HT-29 (cell line): ENCODE data around the gene UVSSA. TPM values are rescaled to one million over a fixed set of nuclear protein-coding genes. Genes with fewer than 3 reads are reported as not detected.
"Not testable (repeated sequence)": the region's sequence is repeated elsewhere in the genome, so short reads cannot be mapped to it uniquely, and the experiment has no call there.

Experiments used
- DNase-seq: peaks from one replicate; pipeline ENCODE4 v3.0.0-alpha.2; 2015; ENCODE audit warnings: low spot score
- total RNA-seq: library from RNA; depleted of rRNA; stranded (reverse); fragments of >200 nt; shearing (Covaris generic); gene quantifications from 2 replicates; pipeline ENCODE4 v1.2.3, GENCODE V29; 2014

UVSSA gene
- total RNA-seq, 1 experiment from 2014 or later: 21.7 TPM

- DNase-seq: no peak
Observed at GRCh38 chr4:1375761-1376322, 28.8 kb downstream of the UVSSA start.

GRCh38 chr4:1376391-1376840 lies 29.4 kb downstream of the UVSSA start:
- DNase-seq: no peak

GRCh38 chr4:1376841-1377605 lies 30.0 kb downstream of the UVSSA start:
- no peak for DNase-seq

- no peak for DNase-seq
Observed at GRCh38 chr4:1377606-1378261, 30.7 kb downstream of the UVSSA start.

GRCh38 chr4:1378559-1379231 lies 31.7 kb downstream of the UVSSA start:
- no peak for DNase-seq

- no peak for DNase-seq
Observed at GRCh38 chr4:1379351-1379781, 32.4 kb downstream of the UVSSA start.

- DNase-seq: no peak
Observed at GRCh38 chr4:1379801-1380331, 32.9 kb downstream of the UVSSA start.

- no peak for DNase-seq
Observed at GRCh38 chr4:1380368-1381151, 33.6 kb downstream of the UVSSA start.

GRCh38 chr4:1381181-1381621 lies 34.2 kb downstream of the UVSSA start:
- DNase-seq: no peak

GRCh38 chr4:1381944-1382541 lies 35.0 kb downstream of the UVSSA start:
- DNase-seq: no peak

GRCh38 chr4:1382776-1383727 lies 36.0 kb downstream of the UVSSA start:
- no peak for DNase-seq

GRCh38 chr4:1383728-1384591 lies 37.0 kb downstream of the UVSSA start:
- DNase-seq: no peak

GRCh38 chr4:1384675-1385372 lies 37.8 kb downstream of the UVSSA start:
- no peak for DNase-seq

GRCh38 chr4:1385373-1386340 lies 38.6 kb downstream of the UVSSA start:
- DNase-seq: no peak

GRCh38 chr4:1393363-1393762 lies 46.4 kb downstream of the UVSSA start:
- DNase-seq: not testable (repeated sequence)

GRCh38 chr4:1393866-1394265 lies 46.9 kb downstream of the UVSSA start:
- DNase-seq: no peak
